OCI-LY3 (cell line): ENCODE measurements around the gene PHLPP2.

Source experiments
- H2AFZ ChIP-seq: fragments of 200-600, 300-600 bp; shearing (Covaris generic); 2 replicates; pipeline ENCODE4 v1.6.0; 2014; ENCODE audit warnings: antibody characterized with exemption, low read depth, low read length
- H3K27ac ChIP-seq: fragments of 200-600, 300-600 bp; sonication (generic); 2 replicates; pipeline ENCODE4 v1.5.1; 2014; ENCODE audit warnings: mild to moderate bottlenecking, low read length, moderate library complexity, mixed read lengths
- H3K27me3 ChIP-seq: fragments of 200-600, 300-600 bp; sonication (generic); 2 replicates; pipeline ENCODE4 v1.6.1; 2014; ENCODE audit warnings: low read depth, low read length, mixed read lengths
- H3K36me3 ChIP-seq: fragments of 200-600, 300-600 bp; sonication (generic); replicated peaks from 2 replicates; pipeline ENCODE3; 2014; ENCODE audit warnings: low read depth, low read length, mixed read lengths
- H3K4me1 ChIP-seq: fragments of 300-600, 200-600 bp; sonication (generic); 2 replicates; pipeline ENCODE4 v1.6.1; 2014; ENCODE audit warnings: low read length, mixed read lengths
- H3K4me2 ChIP-seq: fragments of 200-600, 300-600 bp; sonication (generic); 2 replicates; pipeline ENCODE4 v1.6.1; 2014; ENCODE audit warnings: low read length, mixed read lengths
- H3K4me3 ChIP-seq: fragments of 300-600, 200-600 bp; sonication (generic); 2 replicates; pipeline ENCODE4 v1.5.1; 2014; ENCODE audit warnings: antibody characterized with exemption, mild to moderate bottlenecking, low read length, moderate library complexity
- H3K79me2 ChIP-seq: fragments of 300-600, 200-600 bp; shearing (Covaris generic); 2 replicates; pipeline ENCODE4 v1.6.1; 2014; ENCODE audit warnings: mild to moderate bottlenecking, low read length, mixed read lengths
- H3K9ac ChIP-seq: fragments of 300-600, 200-600 bp; shearing (Covaris generic); 2 replicates; pipeline ENCODE4 v1.6.0; 2014; ENCODE audit warnings: mild to moderate bottlenecking, low read length, moderate library complexity
- H3K9me3 ChIP-seq: fragments of 200-600, 300-600 bp; shearing (Covaris generic); 2 replicates; pipeline ENCODE4 v1.6.1; 2014; ENCODE audit warnings: low read length, mixed read lengths; ENCODE audit not compliant: insufficient read depth
- H4K20me1 ChIP-seq: fragments of 200-600, 300-600 bp; sonication (generic); 2 replicates; pipeline ENCODE4 v1.6.1; 2016; ENCODE audit warnings: low read length, mixed read lengths; ENCODE audit not compliant: insufficient read depth
- CTCF ChIP-seq: fragments of 200-600, 300-600 bp; sonication (generic); IDR thresholded peaks from 2 replicates; pipeline ENCODE4 v1.5.1; 2014; ENCODE audit warnings: antibody characterized with exemption, low read length, low read depth
- EZH2phosphoT487 ChIP-seq: fragments of 200-600 bp; shearing (Covaris generic); IDR thresholded peaks from 2 replicates; pipeline ENCODE4 v1.6.1; 2018; ENCODE audit warnings: antibody characterized with exemption, mixed run types, low read depth

The PHLPP2 gene

GRCh38 chr16:71762186-71762585 is 37.7 kb upstream of the PHLPP2 start:
- Histone ChIP-seq H3K4me2 (no peak overlapping the region), H4K20me1 (no peaks in the 10 kb centered on the region; the same call in none of the 2 replicates), H3K4me1 (no peaks in the 10 kb centered on the region), H2AFZ (no peak overlapping the region), H3K79me2 (no peaks in the 10 kb centered on the region), H3K4me3 (no peak overlapping the region), H3K9me3 (no peaks in the 10 kb centered on the region), H3K27ac (no peak overlapping the region), H3K27me3 (no peaks in the 10 kb centered on the region), H3K36me3 (peaks cover 38% of the 10 kb centered on the region), H3K9ac (no peak overlapping the region)
- TF ChIP-seq CTCF: no peak
- TF ChIP-seq EZH2phosphoT487: no peak

- peaks cover 43% of the 10 kb centered on the region for H3K36me3 ChIP-seq
- no peak overlapping the region for H3K9ac ChIP-seq
- TF ChIP-seq CTCF (no peak), EZH2phosphoT487 (no peak)
- H3K4me1 ChIP-seq: no peaks in the 10 kb centered on the region
- no peak overlapping the region for H3K4me2 ChIP-seq
- no peak overlapping the region for H3K27ac ChIP-seq
- H4K20me1 ChIP-seq: peaks cover under 1% of the 10 kb centered on the region; the same call in 1 of the 2 replicates
- no peaks in the 10 kb centered on the region for H3K9me3 ChIP-seq
- no peak overlapping the region for H3K4me3 ChIP-seq
- H3K79me2 ChIP-seq: no peaks in the 10 kb centered on the region
- H2AFZ ChIP-seq: no peak overlapping the region
- H3K27me3 ChIP-seq: no peaks in the 10 kb centered on the region
Observed at GRCh38 chr16:71761097-71761496, 36.6 kb upstream of the PHLPP2 start.

- TF ChIP-seq EZH2phosphoT487: no peak
- no peak for TF ChIP-seq CTCF
- Histone ChIP-seq H4K20me1 (peaks cover 8% of the 10 kb centered on the region), H3K36me3 (peaks cover 54% of the 10 kb centered on the region), H3K27me3 (no peaks in the 10 kb centered on the region), H3K4me2 (no peak overlapping the region), H2AFZ (no peak overlapping the region), H3K79me2 (no peaks in the 10 kb centered on the region), H3K27ac (no peak overlapping the region), H3K9me3 (no peaks in the 10 kb centered on the region), H3K4me3 (no peak overlapping the region), H3K9ac (no peak overlapping the region), H3K4me1 (peaks cover 4% of the 10 kb centered on the region)
Observed at GRCh38 chr16:71758293-71758760, 33.8 kb upstream of the PHLPP2 start.

GRCh38 chr16:71754652-71755051 is 30.2 kb upstream of the PHLPP2 start:
- H3K9ac ChIP-seq: no peak overlapping the region
- H4K20me1 ChIP-seq: peaks cover 12% of the 10 kb centered on the region
- TF ChIP-seq EZH2phosphoT487 (no peak), CTCF (no peak)
- H3K36me3 ChIP-seq: peaks cover 43% of the 10 kb centered on the region
- H3K9me3 ChIP-seq: no peaks in the 10 kb centered on the region
- no peaks in the 10 kb centered on the region for H3K27me3 ChIP-seq
- no peak overlapping the region for H2AFZ ChIP-seq
- H3K27ac ChIP-seq: no peak overlapping the region
- no peaks in the 10 kb centered on the region for H3K79me2 ChIP-seq
- H3K4me3 ChIP-seq: no peak overlapping the region
- H3K4me2 ChIP-seq: no peak overlapping the region
- H3K4me1 ChIP-seq: peaks cover 10% of the 10 kb centered on the region
